HEK293 (cell line): ENCODE measurements around the gene SMIM41.
A peak's percentile ranks its signal among the peaks of the same experiment; 100 is the strongest.

ENCODE experiments used
- KLF9 ChIP-seq: fragments of 450-650 bp; formaldehyde crosslinking; IDR thresholded peaks from 2 replicates; pipeline ENCODE4 v1.5.1; 2016; ENCODE audit warnings: missing biosample characterization, missing genetic modification characterization, low read depth
- TRIM28 ChIP-seq: IDR thresholded peaks from 2 replicates; pipeline ENCODE4 v1.6.1; 2011; ENCODE audit warnings: low read length, control low read depth, borderline replicate concordance
- YY2 ChIP-seq: fragments of 450-650 bp; formaldehyde crosslinking; IDR thresholded peaks from 2 replicates; pipeline ENCODE4 v1.5.1; 2016; ENCODE audit warnings: missing biosample characterization, missing genetic modification characterization
- ZBTB21 ChIP-seq: fragments of 450-650 bp; formaldehyde crosslinking; IDR thresholded peaks from 2 replicates; pipeline ENCODE4 v1.5.1; 2017; ENCODE audit warnings: missing biosample characterization, missing genetic modification characterization
- ZNF121 ChIP-seq: fragments of 450-650 bp; formaldehyde crosslinking; IDR thresholded peaks from 2 replicates; pipeline ENCODE4 v1.5.1; 2016; ENCODE audit warnings: missing biosample characterization, missing genetic modification characterization
- ZNF138 ChIP-seq: fragments of 450-650 bp; formaldehyde crosslinking; IDR thresholded peaks from 2 replicates; pipeline ENCODE4 v1.5.1; 2016; ENCODE audit warnings: missing biosample characterization, missing genetic modification characterization, borderline replicate concordance
- ZNF2 ChIP-seq: fragments of 450-650 bp; formaldehyde crosslinking; IDR thresholded peaks from 2 replicates; pipeline ENCODE4 v1.5.1; 2016; ENCODE audit warnings: missing biosample characterization, missing genetic modification characterization
- ZNF214 ChIP-seq: fragments of 450-650 bp; formaldehyde crosslinking; IDR thresholded peaks from 2 replicates; pipeline ENCODE4 v1.5.1; 2017; ENCODE audit warnings: missing biosample characterization, mild to moderate bottlenecking, missing genetic modification characterization, borderline replicate concordance
- ZNF341 ChIP-seq: fragments of 450-650 bp; formaldehyde crosslinking; IDR thresholded peaks from 2 replicates; pipeline ENCODE4; 2016; ENCODE audit warnings: low read depth, missing biosample characterization, missing genetic modification characterization
- ZNF416 ChIP-seq: fragments of 450-650 bp; formaldehyde crosslinking; IDR thresholded peaks from 2 replicates; pipeline ENCODE4 v1.5.1; 2016; ENCODE audit warnings: missing biosample characterization, missing genetic modification characterization
- ZNF426 ChIP-seq: fragments of 450-650 bp; formaldehyde crosslinking; IDR thresholded peaks from 2 replicates; pipeline ENCODE4 v1.5.1; 2017; ENCODE audit warnings: missing biosample characterization, missing genetic modification characterization, mild to moderate bottlenecking, inconsistent platforms, moderate library complexity
- ZNF433 ChIP-seq: fragments of 450-650 bp; formaldehyde crosslinking; IDR thresholded peaks from 2 replicates; pipeline ENCODE4 v1.5.1; 2016; ENCODE audit warnings: missing biosample characterization, missing genetic modification characterization, low read depth
- ZNF521 ChIP-seq: fragments of 450-650 bp; formaldehyde crosslinking; IDR thresholded peaks from 2 replicates; pipeline ENCODE4 v1.5.1; 2017; ENCODE audit warnings: missing biosample characterization, mild to moderate bottlenecking, missing genetic modification characterization
- ZNF621 ChIP-seq: fragments of 450-650 bp; formaldehyde crosslinking; IDR thresholded peaks from 2 replicates; pipeline ENCODE4 v1.5.1; 2017; ENCODE audit warnings: missing biosample characterization, missing genetic modification characterization
- ZNF76 ChIP-seq: fragments of 450-650 bp; formaldehyde crosslinking; IDR thresholded peaks from 2 replicates; pipeline ENCODE4; 2016; ENCODE audit warnings: low read depth, missing biosample characterization, missing genetic modification characterization, borderline replicate concordance
- ZNF791 ChIP-seq: fragments of 450-650 bp; formaldehyde crosslinking; IDR thresholded peaks from 2 replicates; pipeline ENCODE4 v1.5.1; 2016; ENCODE audit warnings: missing biosample characterization, missing genetic modification characterization
- ZNF843 ChIP-seq: fragments of 450-650 bp; formaldehyde crosslinking; IDR thresholded peaks from 2 replicates; pipeline ENCODE4 v1.5.1; 2016; ENCODE audit warnings: missing biosample characterization, missing genetic modification characterization
- TF ChIP-seq, protein P1 (sequence below): fragments of 450-650 bp; formaldehyde crosslinking; IDR thresholded peaks from 2 replicates; pipeline ENCODE4 v1.5.1; 2016; ENCODE audit warnings: missing biosample characterization, missing genetic modification characterization
- TF ChIP-seq, protein P2 (sequence below): fragments of 450-650 bp; formaldehyde crosslinking; IDR thresholded peaks from 2 replicates; pipeline ENCODE4 v1.5.1; 2016; ENCODE audit warnings: missing biosample characterization, missing genetic modification characterization, borderline replicate concordance
- TF ChIP-seq, protein P3 (sequence below): fragments of 450-650 bp; IDR thresholded peaks from 2 replicates; pipeline ENCODE4 v1.5.1; 2018; ENCODE audit warnings: missing biosample characterization, mild to moderate bottlenecking, missing genetic modification characterization
- TF ChIP-seq, protein P4 (sequence below): fragments of 450-650 bp; formaldehyde crosslinking; IDR thresholded peaks from 2 replicates; pipeline ENCODE4 v1.5.1; 2016; ENCODE audit warnings: missing biosample characterization, missing genetic modification characterization, low read depth
- TF ChIP-seq, protein P5 (sequence below): fragments of 450-650 bp; formaldehyde crosslinking; IDR thresholded peaks from 2 replicates; pipeline ENCODE4 v1.5.1; 2017; ENCODE audit warnings: missing biosample characterization, missing genetic modification characterization
- TF ChIP-seq, protein P6 (sequence below): fragments of 450-650 bp; formaldehyde crosslinking; IDR thresholded peaks from 2 replicates; pipeline ENCODE4 v1.5.1; 2017; ENCODE audit warnings: missing biosample characterization, missing genetic modification characterization
- TF ChIP-seq, protein P7 (sequence below): fragments of 450-650 bp; formaldehyde crosslinking; IDR thresholded peaks from 2 replicates; pipeline ENCODE4 v1.5.1; 2016; ENCODE audit warnings: missing biosample characterization, missing genetic modification characterization
- TF ChIP-seq, protein P8 (sequence below): fragments of 450-650 bp; formaldehyde crosslinking; IDR thresholded peaks from 2 replicates; pipeline ENCODE4; 2016; ENCODE audit warnings: missing biosample characterization, missing genetic modification characterization
- TF ChIP-seq, protein P9 (sequence below): fragments of 450-650 bp; formaldehyde crosslinking; IDR thresholded peaks from 2 replicates; pipeline ENCODE4 v1.5.1; 2016; ENCODE audit warnings: missing biosample characterization, missing genetic modification characterization

SMIM41 gene

DNA sequence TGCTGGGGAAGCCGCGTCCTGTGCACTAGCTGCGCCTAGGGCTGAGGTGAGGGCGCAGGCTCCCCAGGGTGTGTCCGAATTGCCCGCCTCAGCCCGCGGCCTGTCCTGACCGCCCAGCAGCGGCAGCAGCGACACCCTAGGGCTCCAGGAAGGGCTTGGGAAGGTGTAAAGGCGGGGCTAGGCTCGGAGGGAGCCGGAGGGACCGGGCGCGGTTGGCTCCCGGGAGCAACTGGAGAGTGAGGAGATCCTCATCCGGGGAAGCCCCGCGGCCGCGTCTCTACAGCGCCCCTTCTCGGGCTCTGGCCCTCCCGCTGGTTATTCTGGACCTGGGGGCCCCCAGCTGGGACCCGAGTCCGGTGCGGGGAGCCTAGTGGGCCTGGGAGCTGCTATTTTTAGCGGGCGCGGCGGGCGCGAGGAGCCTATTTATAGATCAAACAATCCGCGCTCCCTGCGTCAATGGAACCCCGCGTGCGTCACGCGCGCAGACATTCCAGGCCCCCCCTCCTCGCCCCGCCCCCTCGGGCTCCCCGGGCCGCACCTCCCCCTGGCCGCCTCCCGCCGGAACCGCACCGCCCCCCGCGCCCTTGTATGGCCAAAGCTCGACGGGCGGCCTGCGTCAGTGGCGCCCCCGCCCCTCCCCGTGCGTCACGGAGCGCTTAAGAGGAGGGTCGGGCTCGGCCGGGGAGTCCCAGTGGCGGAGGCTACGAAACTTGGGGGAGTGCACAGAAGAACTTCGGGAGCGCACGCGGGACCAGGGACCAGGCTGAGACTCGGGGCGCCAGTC lies 28.6 kb upstream of the SMIM41 start, which contains the start of gene NR4A1 (continued):
- TF ChIP-seq ZNF76 (tag by site-specific recombination) (peak; percentile 34; the same call in 1 of the 2 replicates), ZNF416 (no peak), ZBTB21 (tag by site-specific recombination) (peak; percentile 92), KLF9 (tag by site-specific recombination) (peak; percentile 84), YY2 (tag by site-specific recombination) (no peak), ZNF433 (tag by site-specific recombination) (no peak), ZNF426 (tag by site-specific recombination) (no peak), TRIM28 (no peak), ZNF621 (tag by site-specific recombination) (no peak), ZNF843 (0 out of 2 replicates have a peak, but pooled peaks have one; percentile 14), ZNF214 (tag by site-specific recombination) (no peak), ZNF138 (tag by site-specific recombination) (no peak), ZNF121 (tag by site-specific recombination) (no peak), ZNF791 (tag by site-specific recombination) (no peak), ZNF521 (no peak), ZNF341 (tag by site-specific recombination) (peak; percentile 85), ZNF2 (tag by site-specific recombination) (no peak)
- TF ChIP-seq, protein P1, sequence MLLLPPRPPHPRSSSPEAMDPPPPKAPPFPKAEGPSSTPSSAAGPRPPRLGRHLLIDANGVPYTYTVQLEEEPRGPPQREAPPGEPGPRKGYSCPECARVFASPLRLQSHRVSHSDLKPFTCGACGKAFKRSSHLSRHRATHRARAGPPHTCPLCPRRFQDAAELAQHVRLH (tag by site-specific recombination), result no peak
- TF ChIP-seq, protein P2, sequence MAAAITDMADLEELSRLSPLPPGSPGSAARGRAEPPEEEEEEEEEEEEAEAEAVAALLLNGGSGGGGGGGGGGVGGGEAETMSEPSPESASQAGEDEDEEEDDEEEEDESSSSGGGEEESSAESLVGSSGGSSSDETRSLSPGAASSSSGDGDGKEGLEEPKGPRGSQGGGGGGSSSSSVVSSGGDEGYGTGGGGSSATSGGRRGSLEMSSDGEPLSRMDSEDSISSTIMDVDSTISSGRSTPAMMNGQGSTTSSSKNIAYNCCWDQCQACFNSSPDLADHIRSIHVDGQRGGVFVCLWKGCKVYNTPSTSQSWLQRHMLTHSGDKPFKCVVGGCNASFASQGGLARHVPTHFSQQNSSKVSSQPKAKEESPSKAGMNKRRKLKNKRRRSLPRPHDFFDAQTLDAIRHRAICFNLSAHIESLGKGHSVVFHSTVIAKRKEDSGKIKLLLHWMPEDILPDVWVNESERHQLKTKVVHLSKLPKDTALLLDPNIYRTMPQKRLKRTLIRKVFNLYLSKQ (tag by site-specific recombination), result no peak
- TF ChIP-seq, protein P3, sequence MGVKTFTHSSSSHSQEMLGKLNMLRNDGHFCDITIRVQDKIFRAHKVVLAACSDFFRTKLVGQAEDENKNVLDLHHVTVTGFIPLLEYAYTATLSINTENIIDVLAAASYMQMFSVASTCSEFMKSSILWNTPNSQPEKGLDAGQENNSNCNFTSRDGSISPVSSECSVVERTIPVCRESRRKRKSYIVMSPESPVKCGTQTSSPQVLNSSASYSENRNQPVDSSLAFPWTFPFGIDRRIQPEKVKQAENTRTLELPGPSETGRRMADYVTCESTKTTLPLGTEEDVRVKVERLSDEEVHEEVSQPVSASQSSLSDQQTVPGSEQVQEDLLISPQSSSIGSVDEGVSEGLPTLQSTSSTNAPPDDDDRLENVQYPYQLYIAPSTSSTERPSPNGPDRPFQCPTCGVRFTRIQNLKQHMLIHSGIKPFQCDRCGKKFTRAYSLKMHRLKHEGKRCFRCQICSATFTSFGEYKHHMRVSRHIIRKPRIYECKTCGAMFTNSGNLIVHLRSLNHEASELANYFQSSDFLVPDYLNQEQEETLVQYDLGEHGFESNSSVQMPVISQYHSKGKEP (tag by site-specific recombination), result no peak
- TF ChIP-seq, protein P4, sequence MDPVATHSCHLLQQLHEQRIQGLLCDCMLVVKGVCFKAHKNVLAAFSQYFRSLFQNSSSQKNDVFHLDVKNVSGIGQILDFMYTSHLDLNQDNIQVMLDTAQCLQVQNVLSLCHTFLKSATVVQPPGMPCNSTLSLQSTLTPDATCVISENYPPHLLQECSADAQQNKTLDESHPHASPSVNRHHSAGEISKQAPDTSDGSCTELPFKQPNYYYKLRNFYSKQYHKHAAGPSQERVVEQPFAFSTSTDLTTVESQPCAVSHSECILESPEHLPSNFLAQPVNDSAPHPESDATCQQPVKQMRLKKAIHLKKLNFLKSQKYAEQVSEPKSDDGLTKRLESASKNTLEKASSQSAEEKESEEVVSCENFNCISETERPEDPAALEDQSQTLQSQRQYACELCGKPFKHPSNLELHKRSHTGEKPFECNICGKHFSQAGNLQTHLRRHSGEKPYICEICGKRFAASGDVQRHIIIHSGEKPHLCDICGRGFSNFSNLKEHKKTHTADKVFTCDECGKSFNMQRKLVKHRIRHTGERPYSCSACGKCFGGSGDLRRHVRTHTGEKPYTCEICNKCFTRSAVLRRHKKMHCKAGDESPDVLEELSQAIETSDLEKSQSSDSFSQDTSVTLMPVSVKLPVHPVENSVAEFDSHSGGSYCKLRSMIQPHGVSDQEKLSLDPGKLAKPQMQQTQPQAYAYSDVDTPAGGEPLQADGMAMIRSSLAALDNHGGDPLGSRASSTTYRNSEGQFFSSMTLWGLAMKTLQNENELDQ, result no peak
- TF ChIP-seq, protein P5, sequence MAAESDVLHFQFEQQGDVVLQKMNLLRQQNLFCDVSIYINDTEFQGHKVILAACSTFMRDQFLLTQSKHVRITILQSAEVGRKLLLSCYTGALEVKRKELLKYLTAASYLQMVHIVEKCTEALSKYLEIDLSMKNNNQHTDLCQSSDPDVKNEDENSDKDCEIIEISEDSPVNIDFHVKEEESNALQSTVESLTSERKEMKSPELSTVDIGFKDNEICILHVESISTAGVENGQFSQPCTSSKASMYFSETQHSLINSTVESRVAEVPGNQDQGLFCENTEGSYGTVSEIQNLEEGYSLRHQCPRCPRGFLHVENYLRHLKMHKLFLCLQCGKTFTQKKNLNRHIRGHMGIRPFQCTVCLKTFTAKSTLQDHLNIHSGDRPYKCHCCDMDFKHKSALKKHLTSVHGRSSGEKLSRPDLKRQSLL (tag by site-specific recombination), result no peak
- TF ChIP-seq, protein P6, sequence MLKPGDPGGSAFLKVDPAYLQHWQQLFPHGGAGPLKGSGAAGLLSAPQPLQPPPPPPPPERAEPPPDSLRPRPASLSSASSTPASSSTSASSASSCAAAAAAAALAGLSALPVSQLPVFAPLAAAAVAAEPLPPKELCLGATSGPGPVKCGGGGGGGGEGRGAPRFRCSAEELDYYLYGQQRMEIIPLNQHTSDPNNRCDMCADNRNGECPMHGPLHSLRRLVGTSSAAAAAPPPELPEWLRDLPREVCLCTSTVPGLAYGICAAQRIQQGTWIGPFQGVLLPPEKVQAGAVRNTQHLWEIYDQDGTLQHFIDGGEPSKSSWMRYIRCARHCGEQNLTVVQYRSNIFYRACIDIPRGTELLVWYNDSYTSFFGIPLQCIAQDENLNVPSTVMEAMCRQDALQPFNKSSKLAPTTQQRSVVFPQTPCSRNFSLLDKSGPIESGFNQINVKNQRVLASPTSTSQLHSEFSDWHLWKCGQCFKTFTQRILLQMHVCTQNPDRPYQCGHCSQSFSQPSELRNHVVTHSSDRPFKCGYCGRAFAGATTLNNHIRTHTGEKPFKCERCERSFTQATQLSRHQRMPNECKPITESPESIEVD, result no peak
- TF ChIP-seq, protein P7, sequence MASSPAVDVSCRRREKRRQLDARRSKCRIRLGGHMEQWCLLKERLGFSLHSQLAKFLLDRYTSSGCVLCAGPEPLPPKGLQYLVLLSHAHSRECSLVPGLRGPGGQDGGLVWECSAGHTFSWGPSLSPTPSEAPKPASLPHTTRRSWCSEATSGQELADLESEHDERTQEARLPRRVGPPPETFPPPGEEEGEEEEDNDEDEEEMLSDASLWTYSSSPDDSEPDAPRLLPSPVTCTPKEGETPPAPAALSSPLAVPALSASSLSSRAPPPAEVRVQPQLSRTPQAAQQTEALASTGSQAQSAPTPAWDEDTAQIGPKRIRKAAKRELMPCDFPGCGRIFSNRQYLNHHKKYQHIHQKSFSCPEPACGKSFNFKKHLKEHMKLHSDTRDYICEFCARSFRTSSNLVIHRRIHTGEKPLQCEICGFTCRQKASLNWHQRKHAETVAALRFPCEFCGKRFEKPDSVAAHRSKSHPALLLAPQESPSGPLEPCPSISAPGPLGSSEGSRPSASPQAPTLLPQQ, result 0 out of 2 replicates have a peak, but pooled peaks have one; percentile 41
- TF ChIP-seq, protein P8, sequence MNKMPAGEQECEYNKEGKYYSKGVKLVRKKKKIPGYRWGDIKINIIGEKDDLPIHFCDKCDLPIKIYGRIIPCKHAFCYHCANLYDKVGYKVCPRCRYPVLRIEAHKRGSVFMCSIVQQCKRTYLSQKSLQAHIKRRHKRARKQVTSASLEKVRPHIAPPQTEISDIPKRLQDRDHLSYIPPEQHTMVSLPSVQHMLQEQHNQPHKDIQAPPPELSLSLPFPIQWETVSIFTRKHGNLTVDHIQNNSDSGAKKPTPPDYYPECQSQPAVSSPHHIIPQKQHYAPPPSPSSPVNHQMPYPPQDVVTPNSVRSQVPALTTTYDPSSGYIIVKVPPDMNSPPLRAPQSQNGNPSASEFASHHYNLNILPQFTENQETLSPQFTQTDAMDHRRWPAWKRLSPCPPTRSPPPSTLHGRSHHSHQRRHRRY (tag by site-specific recombination), result no peak
- TF ChIP-seq, protein P9, sequence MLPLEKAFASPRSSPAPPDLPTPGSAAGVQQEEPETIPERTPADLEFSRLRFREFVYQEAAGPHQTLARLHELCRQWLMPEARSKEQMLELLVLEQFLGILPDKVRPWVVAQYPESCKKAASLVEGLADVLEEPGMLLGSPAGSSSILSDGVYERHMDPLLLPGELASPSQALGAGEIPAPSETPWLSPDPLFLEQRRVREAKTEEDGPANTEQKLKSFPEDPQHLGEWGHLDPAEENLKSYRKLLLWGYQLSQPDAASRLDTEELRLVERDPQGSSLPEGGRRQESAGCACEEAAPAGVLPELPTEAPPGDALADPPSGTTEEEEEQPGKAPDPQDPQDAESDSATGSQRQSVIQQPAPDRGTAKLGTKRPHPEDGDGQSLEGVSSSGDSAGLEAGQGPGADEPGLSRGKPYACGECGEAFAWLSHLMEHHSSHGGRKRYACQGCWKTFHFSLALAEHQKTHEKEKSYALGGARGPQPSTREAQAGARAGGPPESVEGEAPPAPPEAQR (tag by site-specific recombination), result no peak
